HEK293 (cell line): ENCODE data around the gene PVRIG.

ENCODE experiments used
- HOXD13 ChIP-seq: sonication (generic); formaldehyde crosslinking; IDR thresholded peaks from 2 replicates; pipeline ENCODE4 v1.8.0; 2022; ENCODE audit warnings: missing genetic modification reagents, borderline replicate concordance
- MYNN ChIP-seq: fragments of 450-650 bp; formaldehyde crosslinking; IDR thresholded peaks from 2 replicates; pipeline ENCODE4 v1.5.1; 2016; ENCODE audit warnings: missing biosample characterization, missing genetic modification characterization, borderline replicate concordance
- OSR2 ChIP-seq: fragments of 450-650 bp; formaldehyde crosslinking; IDR thresholded peaks from 2 replicates; pipeline ENCODE4 v1.5.1; 2016; ENCODE audit warnings: missing biosample characterization, missing genetic modification characterization
- ZBTB17 ChIP-seq: fragments of 450-650 bp; formaldehyde crosslinking; IDR thresholded peaks from 2 replicates; pipeline ENCODE4 v1.5.1; 2016; ENCODE audit warnings: missing biosample characterization, missing genetic modification characterization
- ZBTB21 ChIP-seq: fragments of 450-650 bp; formaldehyde crosslinking; IDR thresholded peaks from 2 replicates; pipeline ENCODE4 v1.5.1; 2017; ENCODE audit warnings: missing biosample characterization, missing genetic modification characterization
- ZBTB8A ChIP-seq: fragments of 450-650 bp; formaldehyde crosslinking; IDR thresholded peaks from 2 replicates; pipeline ENCODE4 v1.5.1; 2016; ENCODE audit warnings: missing biosample characterization, missing genetic modification characterization
- ZIC2 ChIP-seq: fragments of 450-650 bp; formaldehyde crosslinking; IDR thresholded peaks from 2 replicates; pipeline ENCODE4 v1.5.1; 2016; ENCODE audit warnings: missing biosample characterization, missing genetic modification characterization
- ZNF114 ChIP-seq: fragments of 450-650 bp; formaldehyde crosslinking; IDR thresholded peaks from 2 replicates; pipeline ENCODE4 v1.5.0; 2017; ENCODE audit warnings: missing biosample characterization, missing genetic modification characterization
- ZNF239 ChIP-seq: fragments of 450-650 bp; formaldehyde crosslinking; IDR thresholded peaks from 2 replicates; pipeline ENCODE4 v1.5.1; 2016; ENCODE audit warnings: missing biosample characterization, missing genetic modification characterization
- ZNF274 ChIP-seq, 2 experiments: fragments of 200-500 bp in 1 of 2; fragments of 450-650 bp in 1 of 2; sonication (Bioruptor generic) in 1 of 2; formaldehyde crosslinking in 1 of 2; IDR thresholded peaks; 2 replicates each; pipeline versions ENCODE4 v1.5.1 to v1.6.1; 2014 to 2016; ENCODE audit warnings: borderline replicate concordance in 1 of 2, inconsistent platforms in 1 of 2, low read length in 1 of 2, missing biosample characterization in 1 of 2, missing genetic modification characterization in 1 of 2
- ZNF335 ChIP-seq: fragments of 450-650 bp; formaldehyde crosslinking; conservative IDR thresholded peaks from 2 replicates; pipeline ENCODE4 v1.5.1; 2016; ENCODE audit warnings: missing biosample characterization, missing genetic modification characterization
- ZNF548 ChIP-seq: fragments of 450-650 bp; formaldehyde crosslinking; IDR thresholded peaks from 2 replicates; pipeline ENCODE4 v1.5.1; 2016; ENCODE audit warnings: missing biosample characterization, missing genetic modification characterization
- ZNF561 ChIP-seq: fragments of 450-650 bp; IDR thresholded peaks from 2 replicates; pipeline ENCODE4 v1.5.1; 2018; ENCODE audit warnings: missing biosample characterization, missing genetic modification characterization, borderline replicate concordance
- ZNF571 ChIP-seq: fragments of 450-650 bp; formaldehyde crosslinking; IDR thresholded peaks from 2 replicates; pipeline ENCODE4 v1.5.0; 2017; ENCODE audit warnings: missing biosample characterization, missing genetic modification characterization
- ZNF707 ChIP-seq: fragments of 450-650 bp; formaldehyde crosslinking; IDR thresholded peaks from 2 replicates; pipeline ENCODE4 v1.5.1; 2016; ENCODE audit warnings: missing biosample characterization, missing genetic modification characterization
- ZNF768 ChIP-seq: fragments of 450-650 bp; formaldehyde crosslinking; IDR thresholded peaks from 2 replicates; pipeline ENCODE4 v1.5.1; 2018; ENCODE audit warnings: missing biosample characterization, mild to moderate bottlenecking, missing genetic modification characterization
- TF ChIP-seq, protein P1 (sequence below): fragments of 450-650 bp; formaldehyde crosslinking; IDR thresholded peaks from 2 replicates; pipeline ENCODE4 v1.5.1; 2016; ENCODE audit warnings: missing biosample characterization, missing genetic modification characterization, borderline replicate concordance
- TF ChIP-seq, protein P2 (sequence below): fragments of 450-650 bp; formaldehyde crosslinking; IDR thresholded peaks from 2 replicates; pipeline ENCODE4 v1.5.1; 2016; ENCODE audit warnings: missing biosample characterization, missing genetic modification characterization
- TF ChIP-seq, protein P3 (sequence below): fragments of 450-650 bp; formaldehyde crosslinking; IDR thresholded peaks from 2 replicates; pipeline ENCODE4 v1.5.1; 2017; ENCODE audit warnings: missing biosample characterization, missing genetic modification characterization
- TF ChIP-seq, protein P4 (sequence below): fragments of 450-650 bp; formaldehyde crosslinking; conservative IDR thresholded peaks from 2 replicates; pipeline ENCODE4 v1.5.1; 2016; ENCODE audit warnings: low read depth, missing biosample characterization, missing genetic modification characterization
- TF ChIP-seq, protein P5 (sequence below): fragments of 450-650 bp; formaldehyde crosslinking; IDR thresholded peaks from 2 replicates; pipeline ENCODE4 v1.5.1; 2016; ENCODE audit warnings: missing biosample characterization, missing genetic modification characterization, borderline replicate concordance
- TF ChIP-seq, protein P6 (sequence below): fragments of 450-650 bp; formaldehyde crosslinking; optimal IDR thresholded peaks from 2 replicates; pipeline ENCODE3; 2016; ENCODE audit warnings: missing biosample characterization, mild to moderate bottlenecking, missing genetic modification characterization

Gene PVRIG

DNA sequence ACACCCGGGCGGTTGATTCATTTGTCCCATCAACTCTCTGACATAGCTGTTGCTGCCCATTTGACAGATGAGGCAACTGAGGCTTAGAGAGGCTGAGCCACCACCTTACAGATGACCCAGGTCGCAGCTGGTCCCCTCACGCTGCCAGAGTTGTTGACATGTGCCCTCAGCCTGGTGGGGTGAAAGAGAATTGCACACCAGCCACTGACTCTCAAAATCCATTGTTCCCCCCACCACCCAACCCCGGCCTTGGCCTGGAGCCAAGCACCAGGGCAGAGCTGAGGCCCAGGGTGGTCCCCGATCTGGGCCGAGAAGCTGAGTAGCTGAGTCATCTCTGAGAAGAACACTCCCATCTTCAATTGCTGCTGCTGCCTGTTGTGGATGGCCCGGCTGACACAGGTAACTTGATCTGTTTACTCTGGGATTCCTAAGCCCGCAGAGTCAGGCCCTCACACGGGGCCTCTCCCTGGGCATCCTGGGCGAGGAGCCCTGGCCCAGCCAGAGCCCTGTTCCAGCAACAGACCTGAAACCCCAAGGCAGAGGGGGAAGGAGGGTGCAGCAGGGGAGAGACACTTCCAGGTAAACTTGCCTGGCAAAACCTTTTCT is 27.5 kb downstream of the PVRIG start (continued):
- TF ChIP-seq, protein P1, sequence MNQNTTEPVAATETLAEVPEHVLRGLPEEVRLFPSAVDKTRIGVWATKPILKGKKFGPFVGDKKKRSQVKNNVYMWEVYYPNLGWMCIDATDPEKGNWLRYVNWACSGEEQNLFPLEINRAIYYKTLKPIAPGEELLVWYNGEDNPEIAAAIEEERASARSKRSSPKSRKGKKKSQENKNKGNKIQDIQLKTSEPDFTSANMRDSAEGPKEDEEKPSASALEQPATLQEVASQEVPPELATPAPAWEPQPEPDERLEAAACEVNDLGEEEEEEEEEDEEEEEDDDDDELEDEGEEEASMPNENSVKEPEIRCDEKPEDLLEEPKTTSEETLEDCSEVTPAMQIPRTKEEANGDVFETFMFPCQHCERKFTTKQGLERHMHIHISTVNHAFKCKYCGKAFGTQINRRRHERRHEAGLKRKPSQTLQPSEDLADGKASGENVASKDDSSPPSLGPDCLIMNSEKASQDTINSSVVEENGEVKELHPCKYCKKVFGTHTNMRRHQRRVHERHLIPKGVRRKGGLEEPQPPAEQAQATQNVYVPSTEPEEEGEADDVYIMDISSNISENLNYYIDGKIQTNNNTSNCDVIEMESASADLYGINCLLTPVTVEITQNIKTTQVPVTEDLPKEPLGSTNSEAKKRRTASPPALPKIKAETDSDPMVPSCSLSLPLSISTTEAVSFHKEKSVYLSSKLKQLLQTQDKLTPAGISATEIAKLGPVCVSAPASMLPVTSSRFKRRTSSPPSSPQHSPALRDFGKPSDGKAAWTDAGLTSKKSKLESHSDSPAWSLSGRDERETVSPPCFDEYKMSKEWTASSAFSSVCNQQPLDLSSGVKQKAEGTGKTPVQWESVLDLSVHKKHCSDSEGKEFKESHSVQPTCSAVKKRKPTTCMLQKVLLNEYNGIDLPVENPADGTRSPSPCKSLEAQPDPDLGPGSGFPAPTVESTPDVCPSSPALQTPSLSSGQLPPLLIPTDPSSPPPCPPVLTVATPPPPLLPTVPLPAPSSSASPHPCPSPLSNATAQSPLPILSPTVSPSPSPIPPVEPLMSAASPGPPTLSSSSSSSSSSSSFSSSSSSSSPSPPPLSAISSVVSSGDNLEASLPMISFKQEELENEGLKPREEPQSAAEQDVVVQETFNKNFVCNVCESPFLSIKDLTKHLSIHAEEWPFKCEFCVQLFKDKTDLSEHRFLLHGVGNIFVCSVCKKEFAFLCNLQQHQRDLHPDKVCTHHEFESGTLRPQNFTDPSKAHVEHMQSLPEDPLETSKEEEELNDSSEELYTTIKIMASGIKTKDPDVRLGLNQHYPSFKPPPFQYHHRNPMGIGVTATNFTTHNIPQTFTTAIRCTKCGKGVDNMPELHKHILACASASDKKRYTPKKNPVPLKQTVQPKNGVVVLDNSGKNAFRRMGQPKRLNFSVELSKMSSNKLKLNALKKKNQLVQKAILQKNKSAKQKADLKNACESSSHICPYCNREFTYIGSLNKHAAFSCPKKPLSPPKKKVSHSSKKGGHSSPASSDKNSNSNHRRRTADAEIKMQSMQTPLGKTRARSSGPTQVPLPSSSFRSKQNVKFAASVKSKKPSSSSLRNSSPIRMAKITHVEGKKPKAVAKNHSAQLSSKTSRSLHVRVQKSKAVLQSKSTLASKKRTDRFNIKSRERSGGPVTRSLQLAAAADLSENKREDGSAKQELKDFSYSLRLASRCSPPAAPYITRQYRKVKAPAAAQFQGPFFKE (tag by site-specific recombination) = no peak
- TF ChIP-seq ZNF274 (IDR thresholded peaks at IDR 0.05; ENCODE audit: low read length) (no peak), ZNF274 (tag by site-specific recombination; IDR thresholded peaks at IDR 0.05; ENCODE audit: borderline replicate concordance) (no peak), ZNF571 (tag by site-specific recombination) (no peak), ZBTB21 (tag by site-specific recombination) (peak; percentile 60; the same call in 1 of the 2 replicates), MYNN (tag by site-specific recombination) (no peak), ZNF561 (tag by site-specific recombination) (peak; percentile 92), ZNF768 (tag by site-specific recombination) (no peak), ZNF335 (peak; percentile 63), ZNF707 (tag by site-specific recombination) (no peak), OSR2 (peak; percentile 92), ZNF114 (tag by site-specific recombination) (no peak), HOXD13 (CRISPR knock-in tag) (no peak), ZNF548 (tag by site-specific recombination) (no peak), ZNF239 (no peak), ZIC2 (peak; percentile 93), ZBTB17 (tag by site-specific recombination) (peak; percentile 95), ZBTB8A (tag by site-specific recombination) (peak; percentile 98)
- TF ChIP-seq, protein P2, sequence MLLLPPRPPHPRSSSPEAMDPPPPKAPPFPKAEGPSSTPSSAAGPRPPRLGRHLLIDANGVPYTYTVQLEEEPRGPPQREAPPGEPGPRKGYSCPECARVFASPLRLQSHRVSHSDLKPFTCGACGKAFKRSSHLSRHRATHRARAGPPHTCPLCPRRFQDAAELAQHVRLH (tag by site-specific recombination) = peak; percentile 60; the same call in 1 of the 2 replicates
- TF ChIP-seq, protein P3, sequence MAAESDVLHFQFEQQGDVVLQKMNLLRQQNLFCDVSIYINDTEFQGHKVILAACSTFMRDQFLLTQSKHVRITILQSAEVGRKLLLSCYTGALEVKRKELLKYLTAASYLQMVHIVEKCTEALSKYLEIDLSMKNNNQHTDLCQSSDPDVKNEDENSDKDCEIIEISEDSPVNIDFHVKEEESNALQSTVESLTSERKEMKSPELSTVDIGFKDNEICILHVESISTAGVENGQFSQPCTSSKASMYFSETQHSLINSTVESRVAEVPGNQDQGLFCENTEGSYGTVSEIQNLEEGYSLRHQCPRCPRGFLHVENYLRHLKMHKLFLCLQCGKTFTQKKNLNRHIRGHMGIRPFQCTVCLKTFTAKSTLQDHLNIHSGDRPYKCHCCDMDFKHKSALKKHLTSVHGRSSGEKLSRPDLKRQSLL (tag by site-specific recombination) = no peak
- TF ChIP-seq, protein P4, sequence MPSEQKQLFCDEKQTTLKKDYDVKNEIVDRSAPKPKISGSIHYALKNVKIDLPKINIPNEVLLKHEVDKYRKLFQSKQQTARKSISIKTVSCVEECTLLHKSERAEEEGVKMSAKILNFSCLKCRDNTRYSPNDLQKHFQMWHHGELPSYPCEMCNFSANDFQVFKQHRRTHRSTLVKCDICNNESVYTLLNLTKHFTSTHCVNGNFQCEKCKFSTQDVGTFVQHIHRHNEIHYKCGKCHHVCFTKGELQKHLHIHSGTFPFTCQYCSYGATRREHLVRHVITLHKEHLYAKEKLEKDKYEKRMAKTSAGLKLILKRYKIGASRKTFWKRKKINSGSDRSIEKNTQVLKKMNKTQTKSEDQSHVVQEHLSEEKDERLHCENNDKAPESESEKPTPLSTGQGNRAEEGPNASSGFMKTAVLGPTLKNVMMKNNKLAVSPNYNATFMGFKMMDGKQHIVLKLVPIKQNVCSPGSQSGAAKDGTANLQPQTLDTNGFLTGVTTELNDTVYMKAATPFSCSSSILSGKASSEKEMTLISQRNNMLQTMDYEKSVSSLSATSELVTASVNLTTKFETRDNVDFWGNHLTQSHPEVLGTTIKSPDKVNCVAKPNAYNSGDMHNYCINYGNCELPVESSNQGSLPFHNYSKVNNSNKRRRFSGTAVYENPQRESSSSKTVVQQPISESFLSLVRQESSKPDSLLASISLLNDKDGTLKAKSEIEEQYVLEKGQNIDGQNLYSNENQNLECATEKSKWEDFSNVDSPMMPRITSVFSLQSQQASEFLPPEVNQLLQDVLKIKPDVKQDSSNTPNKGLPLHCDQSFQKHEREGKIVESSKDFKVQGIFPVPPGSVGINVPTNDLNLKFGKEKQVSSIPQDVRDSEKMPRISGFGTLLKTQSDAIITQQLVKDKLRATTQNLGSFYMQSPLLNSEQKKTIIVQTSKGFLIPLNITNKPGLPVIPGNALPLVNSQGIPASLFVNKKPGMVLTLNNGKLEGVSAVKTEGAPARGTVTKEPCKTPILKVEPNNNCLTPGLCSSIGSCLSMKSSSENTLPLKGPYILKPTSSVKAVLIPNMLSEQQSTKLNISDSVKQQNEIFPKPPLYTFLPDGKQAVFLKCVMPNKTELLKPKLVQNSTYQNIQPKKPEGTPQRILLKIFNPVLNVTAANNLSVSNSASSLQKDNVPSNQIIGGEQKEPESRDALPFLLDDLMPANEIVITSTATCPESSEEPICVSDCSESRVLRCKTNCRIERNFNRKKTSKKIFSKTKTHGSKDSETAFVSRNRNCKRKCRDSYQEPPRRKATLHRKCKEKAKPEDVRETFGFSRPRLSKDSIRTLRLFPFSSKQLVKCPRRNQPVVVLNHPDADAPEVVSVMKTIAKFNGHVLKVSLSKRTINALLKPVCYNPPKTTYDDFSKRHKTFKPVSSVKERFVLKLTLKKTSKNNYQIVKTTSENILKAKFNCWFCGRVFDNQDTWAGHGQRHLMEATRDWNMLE (tag by site-specific recombination) = no peak
- TF ChIP-seq, protein P5, sequence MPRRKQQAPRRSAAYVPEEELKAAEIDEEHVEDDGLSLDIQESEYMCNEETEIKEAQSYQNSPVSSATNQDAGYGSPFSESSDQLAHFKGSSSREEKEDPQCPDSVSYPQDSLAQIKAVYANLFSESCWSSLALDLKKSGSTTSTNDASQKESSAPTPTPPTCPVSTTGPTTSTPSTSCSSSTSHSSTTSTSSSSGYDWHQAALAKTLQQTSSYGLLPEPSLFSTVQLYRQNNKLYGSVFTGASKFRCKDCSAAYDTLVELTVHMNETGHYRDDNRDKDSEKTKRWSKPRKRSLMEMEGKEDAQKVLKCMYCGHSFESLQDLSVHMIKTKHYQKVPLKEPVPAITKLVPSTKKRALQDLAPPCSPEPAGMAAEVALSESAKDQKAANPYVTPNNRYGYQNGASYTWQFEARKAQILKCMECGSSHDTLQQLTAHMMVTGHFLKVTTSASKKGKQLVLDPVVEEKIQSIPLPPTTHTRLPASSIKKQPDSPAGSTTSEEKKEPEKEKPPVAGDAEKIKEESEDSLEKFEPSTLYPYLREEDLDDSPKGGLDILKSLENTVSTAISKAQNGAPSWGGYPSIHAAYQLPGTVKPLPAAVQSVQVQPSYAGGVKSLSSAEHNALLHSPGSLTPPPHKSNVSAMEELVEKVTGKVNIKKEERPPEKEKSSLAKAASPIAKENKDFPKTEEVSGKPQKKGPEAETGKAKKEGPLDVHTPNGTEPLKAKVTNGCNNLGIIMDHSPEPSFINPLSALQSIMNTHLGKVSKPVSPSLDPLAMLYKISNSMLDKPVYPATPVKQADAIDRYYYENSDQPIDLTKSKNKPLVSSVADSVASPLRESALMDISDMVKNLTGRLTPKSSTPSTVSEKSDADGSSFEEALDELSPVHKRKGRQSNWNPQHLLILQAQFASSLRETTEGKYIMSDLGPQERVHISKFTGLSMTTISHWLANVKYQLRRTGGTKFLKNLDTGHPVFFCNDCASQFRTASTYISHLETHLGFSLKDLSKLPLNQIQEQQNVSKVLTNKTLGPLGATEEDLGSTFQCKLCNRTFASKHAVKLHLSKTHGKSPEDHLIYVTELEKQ (tag by site-specific recombination) = peak; percentile 48; the same call in 1 of the 2 replicates
- TF ChIP-seq, protein P6, sequence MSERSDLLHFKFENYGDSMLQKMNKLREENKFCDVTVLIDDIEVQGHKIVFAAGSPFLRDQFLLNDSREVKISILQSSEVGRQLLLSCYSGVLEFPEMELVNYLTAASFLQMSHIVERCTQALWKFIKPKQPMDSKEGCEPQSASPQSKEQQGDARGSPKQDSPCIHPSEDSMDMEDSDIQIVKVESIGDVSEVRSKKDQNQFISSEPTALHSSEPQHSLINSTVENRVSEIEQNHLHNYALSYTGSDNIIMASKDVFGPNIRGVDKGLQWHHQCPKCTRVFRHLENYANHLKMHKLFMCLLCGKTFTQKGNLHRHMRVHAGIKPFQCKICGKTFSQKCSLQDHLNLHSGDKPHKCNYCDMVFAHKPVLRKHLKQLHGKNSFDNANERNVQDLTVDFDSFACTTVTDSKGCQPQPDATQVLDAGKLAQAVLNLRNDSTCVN (tag by site-specific recombination) = peak; percentile 37
